Measurements from ENCODE around the gene HDAC8.
"Not testable (repeated sequence)": the region's sequence is repeated elsewhere in the genome, so short reads cannot be mapped to it uniquely, and the experiment has no call there.

The HDAC8 gene

GRCh38 chrX:72371405-72371804, 201.2 kb downstream of the HDAC8 start:
- FAIRE-seq, result no peak

- no peak for FAIRE-seq
Observed at GRCh38 chrX:72368796-72369195, 203.8 kb downstream of the HDAC8 start.

- FAIRE-seq, result no peak
Observed at GRCh38 chrX:72367516-72367915, 205.1 kb downstream of the HDAC8 start.

GRCh38 chrX:72366701-72367454, 205.8 kb downstream of the HDAC8 start:
- no peak for FAIRE-seq

- no peak for FAIRE-seq
Observed at GRCh38 chrX:72366178-72366577, 206.5 kb downstream of the HDAC8 start.

- FAIRE-seq, result no peak
Observed at GRCh38 chrX:72365126-72365525, 207.5 kb downstream of the HDAC8 start.

- no peak for FAIRE-seq
Observed at GRCh38 chrX:72360326-72360725, 212.3 kb downstream of the HDAC8 start.

- no peak for FAIRE-seq
Observed at GRCh38 chrX:72358313-72358712, 214.3 kb downstream of the HDAC8 start.

- FAIRE-seq, result no peak
Observed at GRCh38 chrX:72352786-72353185, 219.9 kb downstream of the HDAC8 start.

- no peak for FAIRE-seq
Observed at GRCh38 chrX:72351606-72352334, 220.9 kb downstream of the HDAC8 start.

- no peak for FAIRE-seq
Observed at GRCh38 chrX:72349190-72349589, 223.5 kb downstream of the HDAC8 start.

GRCh38 chrX:72348247-72348979, 224.2 kb downstream of the HDAC8 start:
- FAIRE-seq, result no peak

GRCh38 chrX:72347366-72347765, 225.3 kb downstream of the HDAC8 start:
- no peak for FAIRE-seq

GRCh38 chrX:72346302-72346949, 226.2 kb downstream of the HDAC8 start:
- FAIRE-seq, result no peak

GRCh38 chrX:72340626-72341025, 232.0 kb downstream of the HDAC8 start:
- FAIRE-seq, result no peak

GRCh38 chrX:72340041-72340440, 232.6 kb downstream of the HDAC8 start:
- no peak for FAIRE-seq

GRCh38 chrX:72330131-72330530, 242.5 kb downstream of the HDAC8 start:
- FAIRE-seq, result no peak

- FAIRE-seq, result no peak
Observed at GRCh38 chrX:72326605-72327300, 245.9 kb downstream of the HDAC8 start.

GRCh38 chrX:72319651-72320050, 253.0 kb downstream of the HDAC8 start:
- FAIRE-seq, result not testable (repeated sequence)

GRCh38 chrX:72317139-72317538, 255.5 kb downstream of the HDAC8 start:
- no peak for FAIRE-seq

GRCh38 chrX:72316408-72317110, 256.1 kb downstream of the HDAC8 start:
- FAIRE-seq, result no peak

- no peak for FAIRE-seq
Observed at GRCh38 chrX:72314881-72315280, 257.8 kb downstream of the HDAC8 start.

Measured in G401.6 (cell line).